Vagina (tissue), 2 donors: ENCODE data around the gene TNS3.

Source experiments
- POLR2A ChIP-seq, 2 donors: fragments of 450-650 bp; IDR thresholded peaks; one replicate each; pipeline ENCODE4 v1.6.1; 2017; ENCODE audit warnings: antibody characterized with exemption in 2 of 2, mild to moderate bottlenecking in 2 of 2, moderate library complexity in 2 of 2
- POLR2AphosphoS5 ChIP-seq, 2 donors: sonication (generic); formaldehyde crosslinking; IDR thresholded peaks; one replicate each; pipeline ENCODE4 v1.9.0; 2017; ENCODE audit warnings: antibody characterized with exemption in 2 of 2, mild to moderate bottlenecking in 2 of 2, low read depth in 1 of 2; ENCODE audit not compliant: insufficient read depth in 1 of 2
- TF ChIP-seq, protein P1 (sequence below), 3 experiments: fragments of 450-650 bp in 2 of 3; fragments of 200-600 bp in 1 of 3; sonication (generic) in 1 of 3; IDR thresholded peaks; one replicate each; pipeline ENCODE4 v1.5.1; 2017 to 2019; ENCODE audit warnings: antibody characterized with exemption in 3 of 3, mild to moderate bottlenecking in 2 of 3, moderate library complexity in 2 of 3

DNA sequence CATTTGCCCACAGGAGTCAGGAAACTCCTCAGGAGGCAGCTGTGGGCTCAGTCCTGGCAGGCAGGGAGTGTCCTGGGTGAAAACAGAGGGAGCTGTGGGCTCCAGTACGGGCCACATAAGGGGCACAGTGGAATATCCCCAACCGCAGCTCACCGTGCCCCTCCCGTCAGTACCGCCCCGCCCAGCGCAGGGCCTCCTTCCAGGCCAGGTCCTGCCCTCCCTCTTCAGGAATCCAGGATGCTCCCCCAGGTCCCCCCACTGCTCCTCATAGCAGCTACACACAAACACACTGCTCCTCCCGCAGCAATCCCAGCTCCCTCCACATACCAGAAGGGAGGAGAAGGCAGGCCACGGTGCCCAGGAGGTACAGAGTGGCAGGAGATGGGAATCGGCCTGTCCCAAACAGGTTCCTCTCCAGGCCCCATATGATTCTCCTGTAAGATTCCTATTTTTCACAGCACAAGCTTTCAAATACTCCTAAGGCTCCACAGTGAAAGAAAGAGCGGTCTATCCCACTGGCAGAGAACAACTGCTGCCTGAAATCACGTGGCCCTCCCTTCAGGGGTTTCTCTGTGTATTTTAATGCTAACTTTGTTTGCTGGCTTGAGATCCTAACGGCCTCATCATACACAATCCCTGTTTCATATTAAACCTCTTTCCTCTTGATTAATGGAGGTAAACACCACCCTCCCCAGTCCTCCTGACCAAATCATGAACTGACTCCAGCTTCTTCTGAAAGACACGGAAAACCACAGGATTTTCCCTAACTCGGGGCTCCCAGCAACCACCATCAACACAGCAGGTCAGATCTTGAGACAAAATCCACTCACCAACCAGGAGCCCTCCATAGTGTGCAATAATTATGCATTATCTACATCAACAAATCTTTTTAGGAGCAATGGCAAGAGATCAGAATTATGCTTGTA, 178.7 kb downstream of the TNS3 start:
- TF ChIP-seq, protein P1, sequence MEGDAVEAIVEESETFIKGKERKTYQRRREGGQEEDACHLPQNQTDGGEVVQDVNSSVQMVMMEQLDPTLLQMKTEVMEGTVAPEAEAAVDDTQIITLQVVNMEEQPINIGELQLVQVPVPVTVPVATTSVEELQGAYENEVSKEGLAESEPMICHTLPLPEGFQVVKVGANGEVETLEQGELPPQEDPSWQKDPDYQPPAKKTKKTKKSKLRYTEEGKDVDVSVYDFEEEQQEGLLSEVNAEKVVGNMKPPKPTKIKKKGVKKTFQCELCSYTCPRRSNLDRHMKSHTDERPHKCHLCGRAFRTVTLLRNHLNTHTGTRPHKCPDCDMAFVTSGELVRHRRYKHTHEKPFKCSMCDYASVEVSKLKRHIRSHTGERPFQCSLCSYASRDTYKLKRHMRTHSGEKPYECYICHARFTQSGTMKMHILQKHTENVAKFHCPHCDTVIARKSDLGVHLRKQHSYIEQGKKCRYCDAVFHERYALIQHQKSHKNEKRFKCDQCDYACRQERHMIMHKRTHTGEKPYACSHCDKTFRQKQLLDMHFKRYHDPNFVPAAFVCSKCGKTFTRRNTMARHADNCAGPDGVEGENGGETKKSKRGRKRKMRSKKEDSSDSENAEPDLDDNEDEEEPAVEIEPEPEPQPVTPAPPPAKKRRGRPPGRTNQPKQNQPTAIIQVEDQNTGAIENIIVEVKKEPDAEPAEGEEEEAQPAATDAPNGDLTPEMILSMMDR (IDR thresholded peaks at IDR 0.05), result no peak
- TF ChIP-seq POLR2A (IDR thresholded peaks at IDR 0.05) (no peak), POLR2AphosphoS5 (IDR thresholded peaks at IDR 0.05; ENCODE audit: insufficient read depth in 1 of 2, low read depth in 1 of 2) (no peak)
